SU-DHL-6 (cell line): ENCODE results near the gene DTX3.

ENCODE experiments used
- CTCF ChIP-seq: fragments of 200-600 bp; sonication (generic); IDR thresholded peaks from one replicate; pipeline ENCODE4 v1.5.1; 2017; ENCODE audit warnings: antibody characterized with exemption, mild to moderate bottlenecking, low read length, moderate library complexity; ENCODE audit not compliant: insufficient read depth, poor library complexity, severe bottlenecking
- EZH2phosphoT487 ChIP-seq: fragments of 200-600 bp; sonication (generic), shearing (Covaris generic); conservative IDR thresholded peaks from 2 replicates; pipeline ENCODE4 v1.6.1; 2018; ENCODE audit warnings: mild to moderate bottlenecking, antibody characterized with exemption, low read length, moderate library complexity, mixed read lengths

GRCh38 chr12:57613427-57614109, 8.9 kb downstream of the DTX3 start:
- no peak for TF ChIP-seq CTCF
- TF ChIP-seq EZH2phosphoT487, result no peak
